NB4 (cell line): Measurements from ENCODE around the gene SOX8.
A peak's percentile ranks its signal among the peaks of the same experiment; 100 is the strongest.
"Not testable (repeated sequence)": the region's sequence is repeated elsewhere in the genome, so short reads cannot be mapped to it uniquely, and the experiment has no call there.

Experiments
- DNase-seq: peaks from one replicate; pipeline ENCODE4 v3.0.0; 2010; ENCODE audit warnings: low read depth
- H3K4me3 ChIP-seq: one replicate; pipeline ENCODE4 v1.5.1; 2011; ENCODE audit warnings: mild to moderate bottlenecking, low read depth, low read length, moderate library complexity
- CTCF ChIP-seq: IDR thresholded peaks from one replicate; pipeline ENCODE4 v1.5.1; 2012; ENCODE audit warnings: low read depth, low read length
- MAX ChIP-seq: IDR thresholded peaks from 2 replicates; pipeline ENCODE4 v1.6.1; 2011; ENCODE audit warnings: low read depth, low read length
- MYC ChIP-seq: IDR thresholded peaks from 2 replicates; pipeline ENCODE4 v1.6.1; 2011; ENCODE audit warnings: low read depth, low read length
- POLR2A ChIP-seq: IDR thresholded peaks from 2 replicates; pipeline ENCODE4 v1.6.1; 2011; ENCODE audit warnings: mild to moderate bottlenecking; ENCODE audit not compliant: insufficient read length; ENCODE audit errors: extremely low read depth

The SOX8 gene

GRCh38 chr16:951660-952301, 29.8 kb upstream of the SOX8 start:
- TF ChIP-seq POLR2A, result no peak
- TF ChIP-seq MAX, result peak; percentile 95
- peak; percentile 93 for TF ChIP-seq MYC
- no peak overlapping the region for H3K4me3 ChIP-seq
- DNase-seq, result peak; percentile 74

GRCh38 chr16:952321-952720, 29.2 kb upstream of the SOX8 start:
- no peak for TF ChIP-seq MAX
- no peak overlapping the region for H3K4me3 ChIP-seq
- no peak for DNase-seq

- not testable (repeated sequence) for DNase-seq, H3K4me3 ChIP-seq
Observed at GRCh38 chr16:953818-954217, 27.8 kb upstream of the SOX8 start.

- DNase-seq, H3K4me3 ChIP-seq: not testable (repeated sequence)
Observed at GRCh38 chr16:955766-956165, 25.8 kb upstream of the SOX8 start.

GRCh38 chr16:959232-960040, 22.1 kb upstream of the SOX8 start:
- H3K4me3 ChIP-seq, result no peak overlapping the region
- DNase-seq, result no peak
- TF ChIP-seq CTCF (no peak), MYC (no peak), POLR2A (no peak), MAX (no peak)

- DNase-seq, result no peak
- TF ChIP-seq MYC, result no peak
- no peak for TF ChIP-seq POLR2A
- TF ChIP-seq MAX, result no peak
- TF ChIP-seq CTCF, result no peak
- H3K4me3 ChIP-seq, result no peak overlapping the region
Observed at GRCh38 chr16:962366-962765, 19.2 kb upstream of the SOX8 start.

GRCh38 chr16:962901-963814, 18.4 kb upstream of the SOX8 start:
- no peak for TF ChIP-seq MAX
- no peak for TF ChIP-seq POLR2A
- TF ChIP-seq CTCF, result no peak
- no peak for TF ChIP-seq MYC
- no peak overlapping the region for H3K4me3 ChIP-seq
- no peak for DNase-seq
